HEK293T (cell line): ENCODE results near the gene PID1.

ENCODE experiments used
- CTCF ChIA-PET: fragments of 350-600 bp; formaldehyde crosslinking; extraction: SDS; loops from one replicate; lab custom pipeline; 2021; ENCODE audit warnings: antibody characterized with exemption, inconsistent platforms; lab: Yijun Ruan, JAX
- POLR2A ChIA-PET: fragments of 350-600 bp; formaldehyde crosslinking; extraction: SDS; loops from one replicate; lab custom pipeline; 2020; ENCODE audit warnings: antibody characterized with exemption, inconsistent platforms; lab: Yijun Ruan, JAX
- DNase-seq: peaks from one replicate; pipeline ENCODE4 v3.0.0; 2012; ENCODE audit warnings: mixed read lengths; ENCODE audit errors: extremely low spot score
- ARNT ChIP-seq: fragments of 450-650 bp; IDR thresholded peaks from 2 replicates; pipeline ENCODE4 v1.6.1; 2017; ENCODE audit warnings: mild to moderate bottlenecking
- BHLHE40 ChIP-seq: fragments of 450-650 bp; IDR thresholded peaks from 2 replicates; pipeline ENCODE4 v1.6.1; 2016; ENCODE audit warnings: mild to moderate bottlenecking, moderate library complexity, borderline replicate concordance
- CTBP1 ChIP-seq: fragments of 450-650 bp; IDR thresholded peaks from 2 replicates; pipeline ENCODE4 v1.6.1; 2016; ENCODE audit warnings: borderline replicate concordance
- ELF4 ChIP-seq: fragments of 450-650 bp; IDR thresholded peaks from 2 replicates; pipeline ENCODE4 v1.6.1; 2017; ENCODE audit warnings: antibody characterized with exemption
- FOXA1 ChIP-seq: fragments of 450-650 bp; IDR thresholded peaks from 2 replicates; pipeline ENCODE4 v1.6.1; 2016; ENCODE audit warnings: mild to moderate bottlenecking
- FOXK2 ChIP-seq: fragments of 450-650 bp; IDR thresholded peaks from 2 replicates; pipeline ENCODE4 v1.6.1; 2016; ENCODE audit warnings: mild to moderate bottlenecking
- FOXM1 ChIP-seq: fragments of 450-650 bp; IDR thresholded peaks from 2 replicates; pipeline ENCODE4 v1.6.1; 2017; ENCODE audit warnings: mild to moderate bottlenecking, borderline replicate concordance
- HDGF ChIP-seq: fragments of 450-650 bp; IDR thresholded peaks from 2 replicates; pipeline ENCODE4 v1.6.1; 2017; ENCODE audit warnings: antibody characterized with exemption, borderline replicate concordance
- L3MBTL2 ChIP-seq: fragments of 450-650 bp; conservative IDR thresholded peaks from 2 replicates; pipeline ENCODE4 v1.6.1; 2016; ENCODE audit warnings: mild to moderate bottlenecking
- LEF1 ChIP-seq: fragments of 450-650 bp; IDR thresholded peaks from 2 replicates; pipeline ENCODE4 v1.6.1; 2017; ENCODE audit warnings: mild to moderate bottlenecking, borderline replicate concordance
- NFRKB ChIP-seq: fragments of 450-650 bp; IDR thresholded peaks from 2 replicates; pipeline ENCODE4 v1.6.1; 2016; ENCODE audit warnings: mild to moderate bottlenecking, moderate library complexity
- SP1 ChIP-seq: fragments of 450-650 bp; IDR thresholded peaks from 2 replicates; pipeline ENCODE4 v1.6.1; 2017
- SUZ12 ChIP-seq: fragments of 450-650 bp; IDR thresholded peaks from 2 replicates; pipeline ENCODE4 v1.6.1; 2016; ENCODE audit warnings: mild to moderate bottlenecking
- TARDBP ChIP-seq: fragments of 450-650 bp; IDR thresholded peaks from 2 replicates; pipeline ENCODE4 v1.6.1; 2016
- ZNF384 ChIP-seq: fragments of 450-650 bp; IDR thresholded peaks from 2 replicates; pipeline ENCODE4 v1.6.1; 2016
- TF ChIP-seq, protein P1 (sequence below): fragments of 450-650 bp; IDR thresholded peaks from 2 replicates; pipeline ENCODE4 v1.6.1; 2016

The PID1 gene

DNA sequence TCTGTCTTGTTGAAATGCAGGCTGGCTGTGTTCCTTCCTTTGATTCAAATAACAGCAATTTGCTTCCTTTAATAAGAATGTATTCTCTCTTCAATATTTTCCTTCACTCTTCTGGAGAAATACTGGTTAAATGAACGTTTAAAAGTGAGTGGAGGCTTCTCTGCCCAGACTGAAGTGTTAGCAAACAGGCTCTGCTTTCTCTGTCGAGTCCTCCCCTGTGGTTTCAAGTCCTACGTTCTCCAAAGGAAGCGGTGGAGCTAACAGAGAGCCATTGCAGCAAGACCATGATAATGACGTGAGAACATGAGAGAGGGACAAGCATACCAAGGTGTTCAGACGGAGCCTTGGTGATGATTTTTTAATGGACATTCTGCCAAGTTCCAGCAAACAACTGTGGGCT lies 26.2 kb upstream of the PID1 start:
- POLR2A ChIA-PET, result no interaction called here
- CTCF ChIA-PET, result no interaction called here
- DNase-seq, result no peak
- TF ChIP-seq L3MBTL2, result no peak
- TF ChIP-seq LEF1, result no peak
- TF ChIP-seq ZNF384, result no peak
- no peak for TF ChIP-seq SUZ12
- no peak for TF ChIP-seq FOXM1
- no peak for TF ChIP-seq SP1
- no peak for TF ChIP-seq NFRKB
- TF ChIP-seq ELF4, result no peak
- TF ChIP-seq, protein P1, sequence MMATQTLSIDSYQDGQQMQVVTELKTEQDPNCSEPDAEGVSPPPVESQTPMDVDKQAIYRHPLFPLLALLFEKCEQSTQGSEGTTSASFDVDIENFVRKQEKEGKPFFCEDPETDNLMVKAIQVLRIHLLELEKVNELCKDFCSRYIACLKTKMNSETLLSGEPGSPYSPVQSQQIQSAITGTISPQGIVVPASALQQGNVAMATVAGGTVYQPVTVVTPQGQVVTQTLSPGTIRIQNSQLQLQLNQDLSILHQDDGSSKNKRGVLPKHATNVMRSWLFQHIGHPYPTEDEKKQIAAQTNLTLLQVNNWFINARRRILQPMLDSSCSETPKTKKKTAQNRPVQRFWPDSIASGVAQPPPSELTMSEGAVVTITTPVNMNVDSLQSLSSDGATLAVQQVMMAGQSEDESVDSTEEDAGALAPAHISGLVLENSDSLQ, result no peak
- TF ChIP-seq TARDBP, result no peak
- no peak for TF ChIP-seq BHLHE40

DNA sequence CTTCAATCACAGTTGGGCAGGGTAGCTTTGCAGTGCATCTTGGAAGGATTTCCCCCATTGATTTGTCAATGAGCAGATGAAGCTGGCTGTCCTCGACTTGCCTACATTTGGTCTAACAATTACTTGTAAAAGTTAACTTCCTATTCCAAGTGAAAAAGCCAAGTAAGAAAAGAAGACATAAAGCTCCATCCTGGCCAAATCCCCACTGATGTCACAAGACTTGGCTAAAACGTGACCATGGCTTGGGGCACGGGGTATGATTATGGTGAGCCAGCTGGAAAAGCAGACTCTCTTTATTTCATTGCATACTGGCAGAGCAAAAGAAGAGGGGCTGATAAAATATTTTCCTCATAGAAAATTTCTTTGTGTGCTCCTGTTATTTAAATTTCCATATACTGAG lies 25.4 kb upstream of the PID1 start:
- DNase-seq, result no peak
- TF ChIP-seq FOXK2, result no peak
- TF ChIP-seq, protein P1, result no peak
- no peak for TF ChIP-seq L3MBTL2
- no peak for TF ChIP-seq BHLHE40
- TF ChIP-seq TARDBP, result no peak
- no peak for TF ChIP-seq ARNT
- TF ChIP-seq FOXM1, result no peak
- no peak for TF ChIP-seq LEF1
- no peak for TF ChIP-seq ELF4
- TF ChIP-seq CTBP1, result no peak
- TF ChIP-seq SP1, result no peak
- ChIA-PET CTCF (no interaction called here), POLR2A (no interaction called here)

GRCh38 chr2:229296016-229296415 lies 24.9 kb upstream of the PID1 start:
- POLR2A ChIA-PET, result no interaction called here
- no peak for TF ChIP-seq L3MBTL2
- no peak for TF ChIP-seq NFRKB
- no peak for TF ChIP-seq BHLHE40
- TF ChIP-seq SUZ12, result no peak
- TF ChIP-seq FOXK2, result no peak
- TF ChIP-seq, protein P1, result no peak
- no peak for TF ChIP-seq FOXA1
- TF ChIP-seq HDGF, result no peak
- no peak for TF ChIP-seq ELF4
- TF ChIP-seq ZNF384, result no peak
- no peak for TF ChIP-seq CTBP1
- TF ChIP-seq FOXM1, result no peak
- no peak for TF ChIP-seq SP1
- no peak for TF ChIP-seq ARNT
- no peak for TF ChIP-seq LEF1
- no peak for TF ChIP-seq TARDBP
- CTCF ChIA-PET, result no interaction called here
- no peak for DNase-seq

DNA sequence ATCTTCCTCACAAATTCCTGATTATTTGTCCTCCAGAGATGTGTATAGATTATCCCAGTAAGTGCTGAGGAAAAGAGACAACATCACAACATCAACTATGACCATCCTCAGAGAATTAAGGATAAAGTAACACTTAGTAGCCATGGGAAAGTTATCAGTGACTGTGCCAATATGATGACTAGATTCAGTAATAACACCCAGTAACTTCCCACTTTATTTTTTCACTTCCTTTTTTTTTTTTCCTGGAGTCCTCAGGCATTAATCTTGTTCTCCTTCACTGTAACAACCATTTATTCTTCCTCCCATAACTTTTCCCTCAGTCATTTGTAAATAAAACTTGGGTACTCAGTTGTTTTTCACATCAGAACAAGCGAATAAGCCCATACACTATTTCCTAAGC lies 16.7 kb upstream of the PID1 start:
- POLR2A ChIA-PET, result no interaction called here
- no peak for DNase-seq
- CTCF ChIA-PET, result no interaction called here
- TF ChIP-seq FOXM1, result no peak
- no peak for TF ChIP-seq BHLHE40
- no peak for TF ChIP-seq HDGF
- no peak for TF ChIP-seq ARNT
- TF ChIP-seq SUZ12, result no peak
- no peak for TF ChIP-seq TARDBP
- TF ChIP-seq ZNF384, result no peak
- TF ChIP-seq L3MBTL2, result no peak
- no peak for TF ChIP-seq FOXK2
- TF ChIP-seq SP1, result no peak
- no peak for TF ChIP-seq ELF4
- no peak for TF ChIP-seq FOXA1
- no peak for TF ChIP-seq LEF1
- no peak for TF ChIP-seq NFRKB
- TF ChIP-seq, protein P1, result no peak
- no peak for TF ChIP-seq CTBP1

- CTCF ChIA-PET, result no interaction called here
- POLR2A ChIA-PET, result no interaction called here
- no peak for DNase-seq
- TF ChIP-seq SP1, result no peak
- no peak for TF ChIP-seq TARDBP
- TF ChIP-seq LEF1, result no peak
- TF ChIP-seq FOXA1, result no peak
- no peak for TF ChIP-seq L3MBTL2
- no peak for TF ChIP-seq ELF4
- no peak for TF ChIP-seq CTBP1
- TF ChIP-seq ZNF384, result no peak
- no peak for TF ChIP-seq BHLHE40
- TF ChIP-seq FOXM1, result no peak
Measured at GRCh38 chr2:229282758-229283546, 11.9 kb upstream of the PID1 start.
